H9 (cell line): ENCODE measurements around the gene MCHR2. TPM values are rescaled to one million over a fixed set of nuclear protein-coding genes. Genes with fewer than 3 reads are reported as not detected.

Experiments used
- DNase-seq: peaks from one replicate; pipeline ENCODE4 v3.0.0-alpha.2; 2017
- H2AFZ ChIP-seq: one replicate; pipeline ENCODE4 v1.6.1; 2013; ENCODE audit warnings: mild to moderate bottlenecking, low read length, control low read depth, moderate library complexity
- H2AK5ac ChIP-seq: 2 replicates; pipeline ENCODE4 v1.6.1; 2013; ENCODE audit warnings: low read length, control low read depth, mixed read lengths; ENCODE audit not compliant: insufficient read length
- H2BK120ac ChIP-seq: one replicate; pipeline ENCODE4 v1.6.1; 2013; ENCODE audit warnings: low read depth, mild to moderate bottlenecking, low read length, control low read depth, inconsistent platforms; ENCODE audit not compliant: poor library complexity, severe bottlenecking
- H2BK12ac ChIP-seq: 2 replicates; pipeline ENCODE4 v1.6.1; 2013; ENCODE audit warnings: low read length, control low read depth, mixed read lengths, low read depth; ENCODE audit not compliant: insufficient read length
- H2BK15ac ChIP-seq: 2 replicates; pipeline ENCODE4 v1.6.1; 2013; ENCODE audit warnings: low read depth, low read length, control low read depth
- H2BK20ac ChIP-seq: one replicate; pipeline ENCODE4 v1.6.1; 2013; ENCODE audit warnings: low read depth, mild to moderate bottlenecking, low read length, control low read depth, inconsistent platforms; ENCODE audit not compliant: poor library complexity, severe bottlenecking
- H2BK5ac ChIP-seq: 2 replicates; pipeline ENCODE4 v1.6.1; 2013; ENCODE audit warnings: low read length, control low read depth, mixed read lengths; ENCODE audit not compliant: insufficient read length
- H3K14ac ChIP-seq: 2 replicates; pipeline ENCODE4 v1.6.1; 2013; ENCODE audit warnings: low read length, control low read depth; ENCODE audit not compliant: insufficient read depth
- H3K18ac ChIP-seq: 2 replicates; pipeline ENCODE4 v1.6.1; 2013; ENCODE audit warnings: low read depth, mild to moderate bottlenecking, mixed read lengths, low read length, control low read depth; ENCODE audit not compliant: insufficient read length
- H3K23ac ChIP-seq: 2 replicates; pipeline ENCODE4 v1.6.1; 2013; ENCODE audit warnings: low read length, control low read depth, mixed read lengths, low read depth; ENCODE audit not compliant: insufficient read length
- H3K23me2 ChIP-seq: 2 replicates; pipeline ENCODE4 v1.6.1; 2013; ENCODE audit warnings: low read depth, mild to moderate bottlenecking, mixed read lengths, low read length, control low read depth; ENCODE audit not compliant: insufficient read length, poor library complexity, severe bottlenecking
- H3K27ac ChIP-seq: 2 replicates; pipeline ENCODE4 v1.5.1; 2013; ENCODE audit warnings: low read length, control low read depth, mixed read lengths, low read depth; ENCODE audit not compliant: insufficient read length
- H3K27me3 ChIP-seq: 2 replicates; pipeline ENCODE4 v1.6.1; 2013; ENCODE audit warnings: low read length, control low read depth, inconsistent platforms; ENCODE audit not compliant: insufficient read depth
- H3K4ac ChIP-seq: 2 replicates; pipeline ENCODE4 v1.6.1; 2013; ENCODE audit warnings: low read depth, mild to moderate bottlenecking, control low read depth, inconsistent platforms, low read length, moderate library complexity
- H3K4me1 ChIP-seq: 2 replicates; pipeline ENCODE4 v1.6.1; 2013; ENCODE audit warnings: low read length, control low read depth, inconsistent platforms; ENCODE audit not compliant: insufficient read depth
- H3K4me2 ChIP-seq: 2 replicates; pipeline ENCODE4 v1.6.1; 2013; ENCODE audit warnings: low read length, control low read depth, mixed read lengths; ENCODE audit not compliant: insufficient read length, insufficient read depth
- H3K56ac ChIP-seq: 2 replicates; pipeline ENCODE4 v1.6.1; 2013; ENCODE audit warnings: low read depth, mild to moderate bottlenecking, mixed read lengths, low read length, control low read depth; ENCODE audit not compliant: insufficient read length
- H3K79me1 ChIP-seq: 2 replicates; pipeline ENCODE4 v1.6.1; 2013; ENCODE audit warnings: low read depth, mild to moderate bottlenecking, moderate library complexity, low read length, control low read depth, inconsistent platforms; ENCODE audit not compliant: insufficient read depth, poor library complexity, severe bottlenecking
- H3K79me2 ChIP-seq: 2 replicates; pipeline ENCODE4 v1.6.1; 2013; ENCODE audit warnings: low read length, control low read depth, inconsistent platforms; ENCODE audit not compliant: insufficient read depth
- H3K9ac ChIP-seq: 2 replicates; pipeline ENCODE4 v1.6.1; 2013; ENCODE audit warnings: low read length, control low read depth, mixed read lengths; ENCODE audit not compliant: insufficient read length; ENCODE audit errors: extremely low read depth
- H3K9me3 ChIP-seq: one replicate; pipeline ENCODE4 v1.6.1; 2013; ENCODE audit warnings: low read depth, low read length, inconsistent platforms; ENCODE audit not compliant: control insufficient read depth
- H3T11ph ChIP-seq: one replicate; pipeline ENCODE4 v1.6.1; 2013; ENCODE audit warnings: mild to moderate bottlenecking, low read length, control low read depth, inconsistent platforms
- H4K20me1 ChIP-seq: one replicate; pipeline ENCODE4 v1.6.1; 2013; ENCODE audit not compliant: control insufficient read depth, insufficient read length, insufficient read depth
- H4K5ac ChIP-seq: 2 replicates; pipeline ENCODE4 v1.6.1; 2013; ENCODE audit warnings: low read depth, mild to moderate bottlenecking, mixed read lengths, low read length, control low read depth; ENCODE audit not compliant: insufficient read length
- H4K8ac ChIP-seq: replicated peaks from 2 replicates; pipeline ENCODE4 v1.6.1; 2013; ENCODE audit warnings: low read length, control low read depth, mixed read lengths, low read depth; ENCODE audit not compliant: insufficient read length
- H4K91ac ChIP-seq: 2 replicates; pipeline ENCODE4 v1.6.1; 2013; ENCODE audit warnings: low read depth, mild to moderate bottlenecking, moderate library complexity, mixed read lengths, low read length, control low read depth; ENCODE audit not compliant: insufficient read length
- H3K27ac Mint-ChIP-seq, 3 experiments: 2 replicates in 2 of 3; 3 replicates in 1 of 3; pipeline ENCODE4 v1.8.0; 2020 to 2021; ENCODE audit warnings: mixed read lengths in 3 of 3, mild to moderate bottlenecking in 1 of 3, moderate library complexity in 1 of 3
- H3K27me3 Mint-ChIP-seq: 2 replicates; pipeline ENCODE4 v1.8.0; 2021; ENCODE audit warnings: low read depth, mild to moderate bottlenecking, moderate library complexity, mixed read lengths
- H3K36me3 Mint-ChIP-seq, 3 experiments: 2 replicates in 2 of 3; 3 replicates in 1 of 3; pipeline ENCODE4 v1.8.0; 2020 to 2021; ENCODE audit warnings: low read depth in 3 of 3, mixed read lengths in 3 of 3; ENCODE audit not compliant: insufficient read depth in 1 of 3
- H3K4me1 Mint-ChIP-seq, 2 experiments: 2 replicates each; pipeline ENCODE4 v1.8.0; 2020; ENCODE audit warnings: mixed read lengths in 2 of 2
- H3K4me3 Mint-ChIP-seq, 2 experiments: 2 replicates in 1 of 2; 3 replicates in 1 of 2; pipeline ENCODE4 v1.8.0; 2020 to 2021; ENCODE audit warnings: mild to moderate bottlenecking in 2 of 2, mixed read lengths in 2 of 2, moderate library complexity in 1 of 2
- H3K9me3 Mint-ChIP-seq, 2 experiments: 2 replicates in 1 of 2; 3 replicates in 1 of 2; pipeline ENCODE4 v1.8.0; 2020; ENCODE audit warnings: mild to moderate bottlenecking in 2 of 2, mixed read lengths in 2 of 2, moderate library complexity in 1 of 2
- CTCF ChIP-seq: fragments of 200-600 bp; sonication (generic); conservative IDR thresholded peaks from 3 replicates; pipeline ENCODE4 v1.8.0; 2021; ENCODE audit warnings: antibody characterized with exemption, mild to moderate bottlenecking
- WGBS: extraction: QIAGEN DNeasy Blood & Tissue Kit; methylation state at CpG from one replicate; pipeline ENCODE4 v1.1.7; 2013; ENCODE audit warnings: missing lambda C conversion rate, low lambda C conversion rate, mixed read lengths; ENCODE audit not compliant: insufficient read length; ENCODE audit errors: extremely low coverage; 5-methylcytosine and 5-hydroxymethylcytosine counted together
- total RNA-seq: library from RNA; stranded (reverse); gene quantifications from 2 replicates; pipeline ENCODE4 v1.2.1, GENCODE V29; 2021

The MCHR2 gene
- total RNA-seq, 1 experiment from 2014 or later, result not detected

GRCh38 chr6:99901596-99902384 is 92.2 kb downstream of the MCHR2 start:
- Histone ChIP-seq H4K8ac (no peak overlapping the region), H2BK120ac (no peak overlapping the region), H3K23me2 (no peaks in the 10 kb centered on the region), H3K27me3 (no peaks in the 10 kb centered on the region), H3K56ac (no peak overlapping the region), H2BK12ac (no peak overlapping the region), H3T11ph (no peak overlapping the region), H3K4me2 (no peak overlapping the region), H3K9ac (no peak overlapping the region), H2BK5ac (no peak overlapping the region), H3K9me3 (no peaks in the 10 kb centered on the region), H3K14ac (no peak overlapping the region), H2AK5ac (no peak overlapping the region), H2BK20ac (no peak overlapping the region), H3K4me1 (no peaks in the 10 kb centered on the region), H4K20me1 (no peaks in the 10 kb centered on the region), H3K79me2 (no peaks in the 10 kb centered on the region), H2AFZ (no peak overlapping the region), H3K27ac (no peak overlapping the region), H3K79me1 (no peaks in the 10 kb centered on the region), H2BK15ac (no peak overlapping the region), H3K4ac (no peak overlapping the region), H3K23ac (no peak overlapping the region), H4K5ac (no peak overlapping the region), H4K91ac (no peak overlapping the region), H3K18ac (no peak overlapping the region)
- no CpG with 5 or more reads among the region's 6 CpGs for WGBS
- H3K36me3 Mint-ChIP-seq, result no peaks in the 10 kb centered on the region
- no peak overlapping the region for H3K4me3 Mint-ChIP-seq
- H3K9me3 Mint-ChIP-seq, result no peaks in the 10 kb centered on the region
- H3K4me1 Mint-ChIP-seq, result peaks cover 0 to 2% of the 10 kb centered on the region in 2 experiments; a peak in 1 of 4 replicates
- TF ChIP-seq CTCF, result no peak
- no peak overlapping the region for H3K27ac Mint-ChIP-seq
- H3K27me3 Mint-ChIP-seq, result no peaks in the 10 kb centered on the region; the same call in none of the 2 replicates
- DNase-seq, result no peak
